Transverse colon (tissue), 4 donors: ENCODE results near the gene LILRB2. TPM values are rescaled to one million over a fixed set of nuclear protein-coding genes. Genes with fewer than 3 reads are reported as not detected.
"Not testable (repeated sequence)": the region's sequence is repeated elsewhere in the genome, so short reads cannot be mapped to it uniquely, and the experiment has no call there.

Experiments used
- DNase-seq: peaks from one replicate; pipeline ENCODE4 v3.0.0-alpha.2; 2019
- H3K27ac ChIP-seq, 4 donors: fragments of 200-600 bp; sonication (generic); 2 replicates each; pipeline ENCODE4 v1.5.1; 2016 to 2018; ENCODE audit warnings: inconsistent platforms in 4 of 4
- H3K27me3 ChIP-seq: fragments of 200-600 bp; sonication (generic); 2 replicates; pipeline ENCODE4 v1.5.1; 2017; ENCODE audit warnings: inconsistent platforms
- H3K36me3 ChIP-seq, 4 donors: fragments of 200-600 bp; sonication (generic); 2 replicates each; pipeline ENCODE4 v1.5.1; 2017 to 2019; ENCODE audit warnings: inconsistent platforms in 4 of 4
- H3K4me1 ChIP-seq, 4 donors: fragments of 200-600 bp; sonication (generic); 2 replicates each; pipeline ENCODE4 v1.5.1; 2017 to 2020; ENCODE audit warnings: inconsistent platforms in 4 of 4
- H3K4me3 ChIP-seq, 4 donors: fragments of 200-600 bp; sonication (generic); 1 replicate in 1 of 4; 2 replicates in 3 of 4; pipeline versions ENCODE4 v1.5.1 to v1.6.1; 2017 to 2019; ENCODE audit warnings: inconsistent platforms in 4 of 4
- H3K9me3 ChIP-seq, 2 donors: fragments of 200-600 bp; sonication (generic); 2 replicates each; pipeline ENCODE4 v1.5.1; 2017 to 2019; ENCODE audit warnings: inconsistent platforms in 2 of 2
- EP300 ChIP-seq: sonication (generic); formaldehyde crosslinking; IDR thresholded peaks from one replicate; pipeline ENCODE4 v1.6.1; 2017; ENCODE audit warnings: antibody characterized with exemption, low read depth
- POLR2A ChIP-seq: fragments of 450-650 bp; IDR thresholded peaks from one replicate; pipeline ENCODE4 v1.6.1; 2016; ENCODE audit warnings: antibody characterized with exemption, mild to moderate bottlenecking, moderate library complexity
- POLR2AphosphoS5 ChIP-seq, 3 donors: sonication (generic); formaldehyde crosslinking; IDR thresholded peaks; one replicate each; pipeline ENCODE4 v1.6.1; 2016; ENCODE audit warnings: antibody characterized with exemption in 3 of 3
- WGBS, 2 donors: methylation state at CpG; one replicate each; pipeline ENCODE4 v1.1.5; 2018; ENCODE audit warnings: low coverage in 1 of 2; 5-methylcytosine and 5-hydroxymethylcytosine counted together
- in situ Hi-C, 4 donors: fragments of 200-750 bp; cut with MboI; loops; one replicate each; pipeline versions ENCODE4 v1.15.0 to v1.15.1; 2017; ENCODE audit warnings: low sequenced_read_pairs in 3 of 4, low pct_ligation_motif_present in 1 of 4, low pct_unique_long_range_greater_than_20kb in 1 of 4
- intact Hi-C: fragments of 100-400 bp; cut with DNase I; formaldehyde crosslinking; loops from one replicate; pipeline ENCODE4 v1.15.1; 2023; ENCODE audit warnings: low total_unique reads
- total RNA-seq, 4 donors: library from RNA; depleted of rRNA; stranded (reverse); fragments of >200 nt; gene quantifications; one replicate each; pipeline ENCODE4 v1.1.0, GENCODE V29; 2016
- TF ChIP-seq, protein P1 (sequence below), 5 experiments: fragments of 200-600 bp in 3 of 5; fragments of 450-650 bp in 2 of 5; sonication (generic) in 3 of 5; IDR thresholded peaks; 1 replicate in 2 of 5; 2 replicates in 3 of 5; pipeline ENCODE4 v1.5.1; 2016 to 2017; ENCODE audit warnings: antibody characterized with exemption in 5 of 5, inconsistent platforms in 3 of 5, mild to moderate bottlenecking in 2 of 5, moderate library complexity in 1 of 5

Gene LILRB2
- total RNA-seq, 4 donors from 2014 or later = 1.6 to 3.4 (median 2.1) TPM

- intact Hi-C loops = loop anchor here (5.0 kb wide), 2 partner anchors 64 to 1056 kb away; no protein-coding TSS in a partner anchor
- Histone ChIP-seq H3K4me1 (peaks cover 0 to 3% (median 0%) of the 10 kb centered on the region in 4 donors), H3K27ac (no peak overlapping the region), H3K27me3 (peaks cover 21% of the 10 kb centered on the region), H3K4me3 (no peak overlapping the region), H3K36me3 (no peaks in the 10 kb centered on the region), H3K9me3 (no peaks in the 10 kb centered on the region)
- TF ChIP-seq EP300 = no peak
- TF ChIP-seq, protein P1, sequence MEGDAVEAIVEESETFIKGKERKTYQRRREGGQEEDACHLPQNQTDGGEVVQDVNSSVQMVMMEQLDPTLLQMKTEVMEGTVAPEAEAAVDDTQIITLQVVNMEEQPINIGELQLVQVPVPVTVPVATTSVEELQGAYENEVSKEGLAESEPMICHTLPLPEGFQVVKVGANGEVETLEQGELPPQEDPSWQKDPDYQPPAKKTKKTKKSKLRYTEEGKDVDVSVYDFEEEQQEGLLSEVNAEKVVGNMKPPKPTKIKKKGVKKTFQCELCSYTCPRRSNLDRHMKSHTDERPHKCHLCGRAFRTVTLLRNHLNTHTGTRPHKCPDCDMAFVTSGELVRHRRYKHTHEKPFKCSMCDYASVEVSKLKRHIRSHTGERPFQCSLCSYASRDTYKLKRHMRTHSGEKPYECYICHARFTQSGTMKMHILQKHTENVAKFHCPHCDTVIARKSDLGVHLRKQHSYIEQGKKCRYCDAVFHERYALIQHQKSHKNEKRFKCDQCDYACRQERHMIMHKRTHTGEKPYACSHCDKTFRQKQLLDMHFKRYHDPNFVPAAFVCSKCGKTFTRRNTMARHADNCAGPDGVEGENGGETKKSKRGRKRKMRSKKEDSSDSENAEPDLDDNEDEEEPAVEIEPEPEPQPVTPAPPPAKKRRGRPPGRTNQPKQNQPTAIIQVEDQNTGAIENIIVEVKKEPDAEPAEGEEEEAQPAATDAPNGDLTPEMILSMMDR (IDR thresholded peaks at IDR 0.05) = peak; percentile 79 to 93 (median 92)
- TF ChIP-seq POLR2AphosphoS5 (IDR thresholded peaks at IDR 0.05) = peak in 2 of 3 donors; percentile 12 to 39
- no peak for TF ChIP-seq POLR2A
- peak; percentile 91 for DNase-seq
- in situ Hi-C loops = loop anchor here in 2 of 4 donors (10.0 kb wide), 2 partner anchors 57 to 67 kb away; partner anchors contain the start of gene TMC4 (in 1 of the 2)
- 19 to 29% methylated on average over 9 to 21 of the region's 21 CpGs for WGBS, 2 donors
Measured at GRCh38 chr19:54231077-54231931, 49.6 kb downstream of the LILRB2 start.

GRCh38 chr19:54230031-54230430 lies 50.9 kb downstream of the LILRB2 start:
- no peak overlapping the region for H3K27ac ChIP-seq
- in situ Hi-C loops (loop anchor here in 2 of 4 donors (10.0 kb wide), 2 partner anchors 55 to 65 kb away; partner anchors contain the start of gene TMC4 (in 1 of the 2)), intact Hi-C loops (loop anchor here (5.0 kb wide), 2 partner anchors 63 to 1057 kb away; no protein-coding TSS in a partner anchor)
- no peaks in the 10 kb centered on the region for H3K9me3 ChIP-seq
- H3K4me3 ChIP-seq = no peak overlapping the region
- TF ChIP-seq EP300 (no peak), POLR2A (no peak), POLR2AphosphoS5 (IDR thresholded peaks at IDR 0.05) (no peak)
- TF ChIP-seq, protein P1 (IDR thresholded peaks at IDR 0.05) = no peak
- WGBS, 2 donors = 78 to 100% methylated on average over 1 to 7 of the region's 7 CpGs
- no peak for DNase-seq
- H3K27me3 ChIP-seq = peaks cover 21% of the 10 kb centered on the region
- H3K36me3 ChIP-seq = no peaks in the 10 kb centered on the region
- H3K4me1 ChIP-seq = peaks cover 0 to 3% (median 0%) of the 10 kb centered on the region in 4 donors

GRCh38 chr19:54229146-54229545 lies 51.8 kb downstream of the LILRB2 start:
- 90% methylated on average over 8 of the region's 8 CpGs; no CpG with 5 or more reads in 1 of the 2 donors for WGBS, 2 donors
- in situ Hi-C loops = loop anchor here in 1 of 4 donors (5.0 kb wide), 1 partner anchor 52 kb away; no protein-coding TSS in a partner anchor
- Histone ChIP-seq H3K4me1 (peaks cover 0 to 3% (median 0%) of the 10 kb centered on the region in 4 donors), H3K36me3 (no peaks in the 10 kb centered on the region), H3K4me3 (no peak overlapping the region), H3K27me3 (peaks cover 17% of the 10 kb centered on the region), H3K9me3 (no peaks in the 10 kb centered on the region), H3K27ac (no peak overlapping the region)
- intact Hi-C loops = no loop called here
- TF ChIP-seq POLR2AphosphoS5 (IDR thresholded peaks at IDR 0.05) (no peak), EP300 (no peak), POLR2A (no peak)
- TF ChIP-seq, protein P1 (IDR thresholded peaks at IDR 0.05) = no peak
- DNase-seq = no peak

- H3K4me3 ChIP-seq, intact Hi-C loops, H3K9me3 ChIP-seq, DNase-seq, H3K27ac ChIP-seq, H3K36me3 ChIP-seq, H3K4me1 ChIP-seq: not testable (repeated sequence)
- H3K27me3 ChIP-seq = peaks cover 22% of the 10 kb centered on the region
- in situ Hi-C loops = loop anchor here in 1 of 4 donors (5.0 kb wide), 1 partner anchor 47 kb away; no protein-coding TSS in a partner anchor
- 65% methylated on average over 10 of the region's 10 CpGs; no CpG with 5 or more reads in 1 of the 2 donors for WGBS, 2 donors
Measured at GRCh38 chr19:54224619-54225018, 56.3 kb downstream of the LILRB2 start.

GRCh38 chr19:54223937-54224281 lies 57.0 kb downstream of the LILRB2 start:
- peaks cover 22% of the 10 kb centered on the region for H3K27me3 ChIP-seq
- WGBS, 2 donors = 58% methylated on average over 5 of the region's 5 CpGs; no CpG with 5 or more reads in 1 of the 2 donors
- H3K36me3 ChIP-seq, DNase-seq, intact Hi-C loops, H3K9me3 ChIP-seq, H3K4me1 ChIP-seq, in situ Hi-C loops, H3K27ac ChIP-seq, H3K4me3 ChIP-seq: not testable (repeated sequence)
